Upper lobe of left lung (tissue), 4 donors: ENCODE data around the gene LY6G6F.

Source experiments
- EP300 ChIP-seq, 4 donors: sonication (generic); formaldehyde crosslinking; IDR thresholded peaks; one replicate each; pipeline ENCODE4 v1.5.1; 2017; ENCODE audit warnings: antibody characterized with exemption in 4 of 4, control low read depth in 2 of 4
- POLR2A ChIP-seq, 4 donors: fragments of 450-650 bp; IDR thresholded peaks; one replicate each; pipeline ENCODE4 v1.5.1; 2016 to 2017; ENCODE audit warnings: antibody characterized with exemption in 4 of 4, mild to moderate bottlenecking in 2 of 4
- POLR2AphosphoS5 ChIP-seq, 2 donors: sonication (generic); formaldehyde crosslinking; IDR thresholded peaks; one replicate each; pipeline ENCODE4 v1.5.1; 2017; ENCODE audit warnings: antibody characterized with exemption in 2 of 2
- TF ChIP-seq, protein P1 (sequence below), 6 experiments: fragments of 450-650 bp in 4 of 6; fragments of 200-600 bp in 2 of 6; sonication (generic) in 2 of 6; IDR thresholded peaks; one replicate each; pipeline ENCODE4 v1.5.1; 2016 to 2019; ENCODE audit warnings: antibody characterized with exemption in 6 of 6

DNA sequence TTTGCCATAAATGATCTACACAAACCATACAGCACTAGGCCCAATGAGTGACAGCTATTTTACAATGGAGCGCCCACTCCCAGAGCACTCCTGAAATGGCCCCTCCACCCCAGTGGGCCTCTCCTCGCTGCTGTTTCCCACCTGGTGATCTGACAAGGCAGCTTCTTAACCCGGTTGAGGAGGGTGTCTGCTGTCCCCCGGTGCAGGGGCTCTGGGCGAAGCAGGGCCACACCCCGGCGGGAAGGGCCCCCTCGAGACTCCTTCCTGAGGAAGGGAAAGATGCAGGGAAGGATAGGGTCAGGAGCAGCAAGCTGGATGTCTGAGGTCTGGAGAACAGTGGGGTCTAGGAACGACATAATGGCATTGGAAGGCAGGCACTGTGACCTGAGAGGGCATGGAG, 13.8 kb upstream of the LY6G6F start:
- TF ChIP-seq POLR2A (IDR thresholded peaks at IDR 0.05): no peak
- TF ChIP-seq, protein P1, sequence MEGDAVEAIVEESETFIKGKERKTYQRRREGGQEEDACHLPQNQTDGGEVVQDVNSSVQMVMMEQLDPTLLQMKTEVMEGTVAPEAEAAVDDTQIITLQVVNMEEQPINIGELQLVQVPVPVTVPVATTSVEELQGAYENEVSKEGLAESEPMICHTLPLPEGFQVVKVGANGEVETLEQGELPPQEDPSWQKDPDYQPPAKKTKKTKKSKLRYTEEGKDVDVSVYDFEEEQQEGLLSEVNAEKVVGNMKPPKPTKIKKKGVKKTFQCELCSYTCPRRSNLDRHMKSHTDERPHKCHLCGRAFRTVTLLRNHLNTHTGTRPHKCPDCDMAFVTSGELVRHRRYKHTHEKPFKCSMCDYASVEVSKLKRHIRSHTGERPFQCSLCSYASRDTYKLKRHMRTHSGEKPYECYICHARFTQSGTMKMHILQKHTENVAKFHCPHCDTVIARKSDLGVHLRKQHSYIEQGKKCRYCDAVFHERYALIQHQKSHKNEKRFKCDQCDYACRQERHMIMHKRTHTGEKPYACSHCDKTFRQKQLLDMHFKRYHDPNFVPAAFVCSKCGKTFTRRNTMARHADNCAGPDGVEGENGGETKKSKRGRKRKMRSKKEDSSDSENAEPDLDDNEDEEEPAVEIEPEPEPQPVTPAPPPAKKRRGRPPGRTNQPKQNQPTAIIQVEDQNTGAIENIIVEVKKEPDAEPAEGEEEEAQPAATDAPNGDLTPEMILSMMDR (IDR thresholded peaks at IDR 0.05): no peak
- no peak for TF ChIP-seq POLR2AphosphoS5 (IDR thresholded peaks at IDR 0.05)
- no peak for TF ChIP-seq EP300 (IDR thresholded peaks at IDR 0.05)
